OCI-LY1 (cell line): Measurements from ENCODE around the gene ABR.

Source experiments
- H2AFZ ChIP-seq: fragments of 200-600 bp; sonication (generic), shearing (Covaris generic); 2 replicates; pipeline ENCODE4 v1.6.0; 2014; ENCODE audit warnings: antibody characterized with exemption, mild to moderate bottlenecking, low read length
- H3F3A ChIP-seq: fragments of 200-600 bp; sonication (generic), shearing (Covaris generic); 2 replicates; pipeline ENCODE4 v1.6.0; 2014; ENCODE audit warnings: mild to moderate bottlenecking, antibody characterized with exemption, low read length, moderate library complexity; ENCODE audit not compliant: insufficient read depth
- H3K27ac ChIP-seq: fragments of 200-600 bp; sonication (generic); 2 replicates; pipeline ENCODE4 v1.5.1; 2014; ENCODE audit warnings: low read length, mixed run types, mild to moderate bottlenecking, low read depth; ENCODE audit not compliant: poor library complexity, severe bottlenecking
- H3K27me3 ChIP-seq: fragments of 200-600 bp; sonication (generic); 2 replicates; pipeline ENCODE4 v1.6.0; 2014; ENCODE audit warnings: antibody characterized with exemption, mild to moderate bottlenecking, low read length, moderate library complexity; ENCODE audit not compliant: insufficient read depth
- H3K36me3 ChIP-seq: fragments of 200-600 bp; sonication (generic); 2 replicates; pipeline ENCODE4 v1.6.1; 2014; ENCODE audit warnings: mild to moderate bottlenecking, antibody characterized with exemption, low read length, moderate library complexity, mixed read lengths; ENCODE audit not compliant: insufficient read depth
- H3K4me1 ChIP-seq: fragments of 200-600 bp; sonication (generic); 2 replicates; pipeline ENCODE4 v1.5.1; 2014; ENCODE audit warnings: mild to moderate bottlenecking, low read length, moderate library complexity; ENCODE audit not compliant: insufficient read depth, severe bottlenecking
- H3K4me2 ChIP-seq: fragments of 200-600 bp; sonication (generic), shearing (Covaris generic); 2 replicates; pipeline ENCODE4 v1.6.1; 2014; ENCODE audit warnings: low read length
- H3K4me3 ChIP-seq: fragments of 200-600 bp; sonication (generic); 2 replicates; pipeline ENCODE4 v1.5.1; 2014; ENCODE audit warnings: low read length, low read depth, mild to moderate bottlenecking, mixed read lengths; ENCODE audit not compliant: poor library complexity, severe bottlenecking
- H3K79me2 ChIP-seq: fragments of 200-600 bp; shearing (Covaris generic); 2 replicates; pipeline ENCODE4 v1.6.1; 2016; ENCODE audit warnings: mixed run types, low read length, mixed read lengths; ENCODE audit not compliant: insufficient read depth
- H3K9ac ChIP-seq: fragments of 200-600 bp; sonication (generic), shearing (Covaris generic); 2 replicates; pipeline ENCODE4 v1.6.1; 2014; ENCODE audit warnings: mild to moderate bottlenecking, low read length, mixed read lengths
- H3K9me2 ChIP-seq: fragments of 200-600 bp; sonication (generic), shearing (Covaris generic); 2 replicates; pipeline ENCODE4 v1.6.1; 2014; ENCODE audit warnings: low read depth, mild to moderate bottlenecking, low read length, mixed read lengths
- H3K9me3 ChIP-seq: fragments of 200-600 bp; shearing (Covaris generic); 2 replicates; pipeline ENCODE4 v1.6.1; 2014; ENCODE audit warnings: low read length, mixed read lengths
- H4K20me1 ChIP-seq: fragments of 200-600 bp; sonication (generic), shearing (Covaris generic); 2 replicates; pipeline ENCODE4 v1.6.0; 2016; ENCODE audit warnings: mild to moderate bottlenecking, low read length; ENCODE audit not compliant: insufficient read depth
- EZH2 ChIP-seq: fragments of 200-600 bp; sonication (generic), shearing (Covaris generic); IDR thresholded peaks from 2 replicates; pipeline ENCODE4 v1.8.0; 2017; ENCODE audit warnings: borderline replicate concordance, mixed run types, mild to moderate bottlenecking, antibody characterized with exemption, low read length, moderate library complexity, mixed read lengths
- TF ChIP-seq, protein P1 (sequence below): fragments of 200-600 bp; sonication (generic), shearing (Covaris generic); IDR thresholded peaks from 2 replicates; pipeline ENCODE4 v1.5.1; 2017; ENCODE audit warnings: mild to moderate bottlenecking, antibody characterized with exemption, low read length, moderate library complexity, mixed read lengths

Gene ABR

DNA sequence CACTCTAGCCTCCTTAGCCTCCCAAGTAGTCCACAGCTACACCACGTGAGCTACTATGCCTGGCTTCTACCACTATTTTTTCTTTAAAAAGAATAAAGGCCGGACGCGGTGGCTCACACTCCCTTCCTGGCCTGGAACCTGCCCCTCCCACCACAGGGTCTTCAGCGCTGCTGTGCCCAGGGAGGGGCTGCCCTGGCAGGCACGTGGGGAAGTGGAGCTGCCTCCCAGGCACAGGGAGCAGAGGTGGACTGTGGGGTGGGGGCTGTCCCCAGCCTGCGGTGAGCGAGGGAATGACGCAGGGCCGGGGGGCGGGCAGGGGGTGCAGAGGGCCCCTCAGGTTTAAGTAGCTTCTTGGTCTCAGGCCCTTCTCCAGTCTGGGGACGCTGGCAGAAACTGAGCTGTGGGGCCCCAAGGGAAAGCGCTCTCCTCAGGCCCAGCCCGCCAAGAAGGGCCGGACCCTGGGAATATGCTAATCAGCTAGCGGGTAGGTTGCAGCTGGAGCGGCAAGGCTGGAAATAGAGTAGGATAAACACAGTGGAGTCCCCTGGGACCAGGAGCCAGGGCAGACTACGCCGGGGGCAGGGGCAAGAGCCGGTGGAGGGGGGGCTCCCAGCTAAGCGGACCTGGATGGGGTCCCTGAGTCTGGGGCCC lies 136.1 kb downstream of the ABR start:
- H3K4me1 ChIP-seq = no peaks in the 10 kb centered on the region
- H3K79me2 ChIP-seq = no peaks in the 10 kb centered on the region
- no peaks in the 10 kb centered on the region for H3K9me2 ChIP-seq
- H2AFZ ChIP-seq = no peak overlapping the region
- no peak overlapping the region for H3K4me3 ChIP-seq
- H3K36me3 ChIP-seq = peaks cover 16% of the 10 kb centered on the region; the same call in 1 of the 2 replicates
- H3K9ac ChIP-seq = no peak overlapping the region
- no peak overlapping the region for H3K4me2 ChIP-seq
- TF ChIP-seq, protein P1, sequence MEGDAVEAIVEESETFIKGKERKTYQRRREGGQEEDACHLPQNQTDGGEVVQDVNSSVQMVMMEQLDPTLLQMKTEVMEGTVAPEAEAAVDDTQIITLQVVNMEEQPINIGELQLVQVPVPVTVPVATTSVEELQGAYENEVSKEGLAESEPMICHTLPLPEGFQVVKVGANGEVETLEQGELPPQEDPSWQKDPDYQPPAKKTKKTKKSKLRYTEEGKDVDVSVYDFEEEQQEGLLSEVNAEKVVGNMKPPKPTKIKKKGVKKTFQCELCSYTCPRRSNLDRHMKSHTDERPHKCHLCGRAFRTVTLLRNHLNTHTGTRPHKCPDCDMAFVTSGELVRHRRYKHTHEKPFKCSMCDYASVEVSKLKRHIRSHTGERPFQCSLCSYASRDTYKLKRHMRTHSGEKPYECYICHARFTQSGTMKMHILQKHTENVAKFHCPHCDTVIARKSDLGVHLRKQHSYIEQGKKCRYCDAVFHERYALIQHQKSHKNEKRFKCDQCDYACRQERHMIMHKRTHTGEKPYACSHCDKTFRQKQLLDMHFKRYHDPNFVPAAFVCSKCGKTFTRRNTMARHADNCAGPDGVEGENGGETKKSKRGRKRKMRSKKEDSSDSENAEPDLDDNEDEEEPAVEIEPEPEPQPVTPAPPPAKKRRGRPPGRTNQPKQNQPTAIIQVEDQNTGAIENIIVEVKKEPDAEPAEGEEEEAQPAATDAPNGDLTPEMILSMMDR = no peak
- no peak for TF ChIP-seq EZH2
- H4K20me1 ChIP-seq = no peaks in the 10 kb centered on the region
- no peaks in the 10 kb centered on the region for H3F3A ChIP-seq
- no peaks in the 10 kb centered on the region for H3K27me3 ChIP-seq
- no peaks in the 10 kb centered on the region for H3K9me3 ChIP-seq
- no peak overlapping the region for H3K27ac ChIP-seq

GRCh38 chr17:1042486-1042885 lies 137.3 kb downstream of the ABR start:
- Histone ChIP-seq H3K79me2 (no peaks in the 10 kb centered on the region), H3K9me3 (no peaks in the 10 kb centered on the region), H4K20me1 (no peaks in the 10 kb centered on the region), H3K9ac (no peak overlapping the region), H3K4me3 (no peak overlapping the region), H3K4me1 (no peaks in the 10 kb centered on the region), H3K36me3 (peaks cover 12% of the 10 kb centered on the region; the same call in 1 of the 2 replicates), H3K27ac (no peak overlapping the region), H3F3A (no peaks in the 10 kb centered on the region), H3K27me3 (no peaks in the 10 kb centered on the region), H2AFZ (no peak overlapping the region), H3K4me2 (no peak overlapping the region), H3K9me2 (no peaks in the 10 kb centered on the region)
- TF ChIP-seq EZH2 = no peak
- TF ChIP-seq, protein P1 = no peak

DNA sequence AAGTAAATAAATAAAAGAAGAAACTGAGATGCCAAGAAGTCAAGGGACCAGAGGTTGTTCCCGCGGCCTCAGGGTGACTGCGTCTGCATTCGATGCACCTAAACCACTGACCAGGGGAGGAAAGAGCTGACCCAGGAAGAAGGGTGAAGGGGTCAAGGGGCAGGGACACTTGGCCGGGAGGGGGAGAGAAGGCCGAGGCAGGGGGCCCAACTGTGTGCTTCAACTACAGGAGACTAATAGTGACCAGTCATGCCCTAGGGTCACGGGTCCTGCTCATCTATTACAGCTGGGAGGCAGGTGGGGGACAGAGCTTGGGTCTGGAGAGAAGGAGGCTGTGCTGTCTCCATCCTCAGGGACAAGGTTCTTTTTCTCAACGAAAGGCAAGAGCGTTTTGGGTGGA lies 138.0 kb downstream of the ABR start:
- no peak overlapping the region for H3K4me3 ChIP-seq
- no peaks in the 10 kb centered on the region for H3K9me3 ChIP-seq
- H3K4me2 ChIP-seq = no peak overlapping the region
- no peak overlapping the region for H3K27ac ChIP-seq
- H3K4me1 ChIP-seq = no peaks in the 10 kb centered on the region
- H2AFZ ChIP-seq = no peak overlapping the region
- H3F3A ChIP-seq = no peaks in the 10 kb centered on the region
- no peaks in the 10 kb centered on the region for H3K27me3 ChIP-seq
- H3K36me3 ChIP-seq = peaks cover 12% of the 10 kb centered on the region; the same call in 1 of the 2 replicates
- H3K9ac ChIP-seq = no peak overlapping the region
- TF ChIP-seq, protein P1 = no peak
- no peak for TF ChIP-seq EZH2
- no peaks in the 10 kb centered on the region for H3K79me2 ChIP-seq
- no peaks in the 10 kb centered on the region for H3K9me2 ChIP-seq
- no peaks in the 10 kb centered on the region for H4K20me1 ChIP-seq
